Parathyroid adenoma (tissue), 2 donors: Measurements from ENCODE around the gene KLHL1.

Experiments
- H2AFZ ChIP-seq: fragments of 300-600 bp; sonication (generic); one replicate; pipeline ENCODE4 v1.7.0; 2017; ENCODE audit warnings: antibody characterized with exemption, mild to moderate bottlenecking
- H3K27ac ChIP-seq: fragments of 300-600 bp; sonication (generic); one replicate; pipeline ENCODE4 v1.7.0; 2017
- H3K27me3 ChIP-seq: fragments of 300-600 bp; sonication (generic); one replicate; pipeline ENCODE4 v1.7.0; 2017; ENCODE audit warnings: low read length; ENCODE audit not compliant: control insufficient read depth, insufficient read depth
- H3K36me3 ChIP-seq: fragments of 300-600 bp; sonication (generic); one replicate; pipeline ENCODE4 v1.7.0; 2017; ENCODE audit warnings: low read length; ENCODE audit not compliant: control insufficient read depth, insufficient read depth
- H3K4me1 ChIP-seq: fragments of 300-600 bp; sonication (generic); one replicate; pipeline ENCODE4 v1.7.0; 2017; ENCODE audit warnings: control low read depth
- H3K4me2 ChIP-seq: fragments of 300-600 bp; sonication (generic); one replicate; pipeline ENCODE4 v1.7.0; 2017; ENCODE audit warnings: low read length
- H3K4me3 ChIP-seq: fragments of 300-600 bp; sonication (generic); one replicate; pipeline ENCODE4 v1.7.0; 2017; ENCODE audit warnings: low read depth, low read length
- H3K79me2 ChIP-seq: fragments of 300-600 bp; sonication (generic); one replicate; pipeline ENCODE4 v1.7.0; 2017; ENCODE audit warnings: control low read depth
- H3K9ac ChIP-seq: fragments of 300-600 bp; sonication (generic); one replicate; pipeline ENCODE4 v1.7.0; 2017; ENCODE audit warnings: mild to moderate bottlenecking
- H3K9me3 ChIP-seq: fragments of 300-600 bp; sonication (generic); one replicate; pipeline ENCODE4 v1.7.0; 2017; ENCODE audit warnings: low read length; ENCODE audit not compliant: control insufficient read depth
- TF ChIP-seq, protein P1 (sequence below): fragments of 300-600 bp; sonication (generic); IDR thresholded peaks from one replicate; pipeline ENCODE4 v1.7.0; 2017; ENCODE audit warnings: antibody characterized with exemption, mild to moderate bottlenecking
- donor health status: primary hyperparathyroidism.

KLHL1 gene

DNA sequence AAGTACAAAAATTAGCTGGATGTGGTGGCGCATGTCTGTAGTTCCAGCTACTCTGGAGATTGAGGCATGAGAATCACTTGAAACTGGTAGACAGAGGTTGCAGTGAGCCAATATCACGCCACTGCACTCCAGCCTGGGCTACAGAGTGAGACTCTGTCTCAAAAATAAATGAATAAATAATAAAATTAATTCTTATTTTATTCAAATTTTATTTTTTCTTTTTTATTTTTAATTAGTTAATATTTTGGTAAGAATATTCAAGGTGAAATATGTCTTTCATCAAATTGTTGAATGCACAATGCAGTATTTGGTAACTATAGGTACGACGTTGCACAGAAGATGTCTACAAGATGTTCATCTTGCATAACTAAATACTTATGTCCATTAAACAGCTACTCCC is 111.2 kb downstream of the KLHL1 start:
- no peaks in the 10 kb centered on the region for H3K9me3 ChIP-seq
- no peaks in the 10 kb centered on the region for H3K36me3 ChIP-seq
- H3K4me3 ChIP-seq: no peak overlapping the region
- no peaks in the 10 kb centered on the region for H3K79me2 ChIP-seq
- TF ChIP-seq, protein P1, sequence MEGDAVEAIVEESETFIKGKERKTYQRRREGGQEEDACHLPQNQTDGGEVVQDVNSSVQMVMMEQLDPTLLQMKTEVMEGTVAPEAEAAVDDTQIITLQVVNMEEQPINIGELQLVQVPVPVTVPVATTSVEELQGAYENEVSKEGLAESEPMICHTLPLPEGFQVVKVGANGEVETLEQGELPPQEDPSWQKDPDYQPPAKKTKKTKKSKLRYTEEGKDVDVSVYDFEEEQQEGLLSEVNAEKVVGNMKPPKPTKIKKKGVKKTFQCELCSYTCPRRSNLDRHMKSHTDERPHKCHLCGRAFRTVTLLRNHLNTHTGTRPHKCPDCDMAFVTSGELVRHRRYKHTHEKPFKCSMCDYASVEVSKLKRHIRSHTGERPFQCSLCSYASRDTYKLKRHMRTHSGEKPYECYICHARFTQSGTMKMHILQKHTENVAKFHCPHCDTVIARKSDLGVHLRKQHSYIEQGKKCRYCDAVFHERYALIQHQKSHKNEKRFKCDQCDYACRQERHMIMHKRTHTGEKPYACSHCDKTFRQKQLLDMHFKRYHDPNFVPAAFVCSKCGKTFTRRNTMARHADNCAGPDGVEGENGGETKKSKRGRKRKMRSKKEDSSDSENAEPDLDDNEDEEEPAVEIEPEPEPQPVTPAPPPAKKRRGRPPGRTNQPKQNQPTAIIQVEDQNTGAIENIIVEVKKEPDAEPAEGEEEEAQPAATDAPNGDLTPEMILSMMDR: no peak
- H3K27me3 ChIP-seq: no peaks in the 10 kb centered on the region
- no peak overlapping the region for H3K27ac ChIP-seq
- no peaks in the 10 kb centered on the region for H3K4me1 ChIP-seq
- no peak overlapping the region for H2AFZ ChIP-seq
- no peak overlapping the region for H3K4me2 ChIP-seq
- no peak overlapping the region for H3K9ac ChIP-seq

DNA sequence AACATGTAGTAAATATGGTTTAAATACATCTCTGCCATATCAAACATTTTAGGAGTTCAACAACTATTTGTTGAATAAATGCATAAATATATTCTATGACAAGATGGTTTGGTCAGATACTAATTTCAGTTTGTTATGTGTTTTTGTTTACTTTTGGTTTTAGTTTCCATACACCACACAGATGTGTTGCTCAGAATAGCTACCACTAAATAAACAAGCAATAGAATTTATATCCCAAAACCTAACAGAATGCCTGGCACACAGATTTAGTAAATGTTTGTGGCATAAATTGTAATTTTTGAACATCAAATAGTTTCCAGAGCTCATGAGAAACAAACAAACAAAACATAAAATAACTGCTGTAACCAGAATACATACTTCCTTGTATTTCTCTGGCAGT is 127.5 kb downstream of the KLHL1 start:
- H3K27ac ChIP-seq: no peak overlapping the region
- H3K4me2 ChIP-seq: no peak overlapping the region
- no peaks in the 10 kb centered on the region for H3K36me3 ChIP-seq
- H3K4me1 ChIP-seq: no peaks in the 10 kb centered on the region
- H3K9ac ChIP-seq: no peak overlapping the region
- H3K27me3 ChIP-seq: no peaks in the 10 kb centered on the region
- H3K79me2 ChIP-seq: no peaks in the 10 kb centered on the region
- TF ChIP-seq, protein P1: no peak
- H2AFZ ChIP-seq: no peak overlapping the region
- no peak overlapping the region for H3K4me3 ChIP-seq
- no peaks in the 10 kb centered on the region for H3K9me3 ChIP-seq

DNA sequence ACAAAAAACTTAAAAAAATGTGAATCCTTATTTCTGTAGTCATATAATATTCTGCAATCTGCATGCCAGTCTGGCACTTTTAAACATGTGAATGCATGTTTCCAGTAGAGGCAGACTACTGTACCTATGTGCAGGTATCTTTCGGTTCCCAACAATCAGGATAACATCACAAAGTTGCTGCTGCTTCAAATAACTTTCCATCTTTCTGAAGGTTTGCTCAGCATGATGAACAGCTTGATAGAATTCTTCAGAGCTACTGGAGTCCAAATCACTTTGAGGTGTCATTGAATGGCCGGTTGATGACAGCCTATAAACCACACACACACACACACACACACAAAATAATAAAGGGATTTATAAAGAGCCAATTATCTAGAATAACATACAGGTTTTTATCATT is 132.8 kb downstream of the KLHL1 start:
- Histone ChIP-seq H3K27ac (no peak overlapping the region), H3K79me2 (no peaks in the 10 kb centered on the region), H3K4me3 (no peak overlapping the region), H3K4me2 (no peak overlapping the region), H3K9me3 (no peaks in the 10 kb centered on the region), H2AFZ (no peak overlapping the region), H3K9ac (no peak overlapping the region), H3K4me1 (no peaks in the 10 kb centered on the region), H3K36me3 (no peaks in the 10 kb centered on the region), H3K27me3 (no peaks in the 10 kb centered on the region)
- TF ChIP-seq, protein P1: no peak

DNA sequence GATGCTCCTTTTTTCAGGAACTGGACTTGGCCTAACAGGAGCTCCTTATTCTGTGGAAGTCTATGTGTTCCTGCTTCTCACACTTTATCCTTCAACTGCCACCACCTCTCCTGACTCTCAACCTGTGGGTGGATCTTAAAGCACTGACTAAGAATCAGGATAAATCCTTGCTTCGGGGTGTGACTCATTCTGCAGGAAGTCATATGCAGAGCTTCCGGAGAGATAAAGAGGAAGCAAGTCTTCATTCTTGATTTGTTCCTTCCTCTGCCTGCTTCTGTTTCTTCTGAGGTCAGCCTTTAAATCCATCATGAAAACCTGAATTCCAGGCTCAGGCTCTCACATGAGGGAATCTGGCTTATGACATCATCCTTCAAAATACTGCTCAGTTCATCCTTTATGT is 137.7 kb downstream of the KLHL1 start:
- Histone ChIP-seq H3K36me3 (no peaks in the 10 kb centered on the region), H3K9ac (no peak overlapping the region), H3K9me3 (no peaks in the 10 kb centered on the region), H3K4me1 (no peaks in the 10 kb centered on the region), H2AFZ (no peak overlapping the region), H3K4me3 (no peak overlapping the region), H3K4me2 (no peak overlapping the region), H3K79me2 (no peaks in the 10 kb centered on the region), H3K27ac (no peak overlapping the region), H3K27me3 (no peaks in the 10 kb centered on the region)
- TF ChIP-seq, protein P1: no peak

DNA sequence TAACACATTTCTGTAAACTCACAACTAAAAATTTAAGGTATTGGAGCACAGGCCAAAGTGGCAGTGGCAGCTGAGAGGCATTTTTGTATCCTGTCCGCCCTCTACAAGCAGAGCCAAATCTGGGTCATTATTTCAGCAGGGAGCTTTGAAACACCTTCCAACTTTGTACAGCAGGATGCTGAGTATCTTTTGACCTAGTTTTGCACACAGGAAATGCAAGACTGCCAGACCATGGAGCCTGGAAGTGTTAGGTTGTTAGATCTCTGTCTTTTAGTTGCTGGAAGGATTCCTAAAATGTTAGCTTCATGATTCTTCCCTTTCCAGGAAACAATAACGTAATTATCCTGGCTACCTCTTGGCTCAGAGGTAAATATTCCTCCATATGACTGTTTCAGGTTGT is 149.2 kb downstream of the KLHL1 start:
- TF ChIP-seq, protein P1: no peak
- no peak overlapping the region for H3K9ac ChIP-seq

More for the DNA sequence above, 149.2 kb downstream of the KLHL1 start:
- Histone ChIP-seq H3K36me3 (no peaks in the 10 kb centered on the region), H3K4me3 (no peak overlapping the region), H2AFZ (no peak overlapping the region), H3K9me3 (no peaks in the 10 kb centered on the region), H3K79me2 (no peaks in the 10 kb centered on the region), H3K4me1 (no peaks in the 10 kb centered on the region), H3K27ac (no peak overlapping the region), H3K4me2 (no peak overlapping the region), H3K27me3 (no peaks in the 10 kb centered on the region)
